Effector CD8-positive, alpha-beta T cell (primary cell): ENCODE measurements around the gene GLYAT.
"Not testable (repeated sequence)": the region's sequence is repeated elsewhere in the genome, so short reads cannot be mapped to it uniquely, and the experiment has no call there.

Experiments used
- DNase-seq: peaks from one replicate; lab custom pipeline; 2025; lab: John Stamatoyannopoulos, UW

GLYAT gene

DNA sequence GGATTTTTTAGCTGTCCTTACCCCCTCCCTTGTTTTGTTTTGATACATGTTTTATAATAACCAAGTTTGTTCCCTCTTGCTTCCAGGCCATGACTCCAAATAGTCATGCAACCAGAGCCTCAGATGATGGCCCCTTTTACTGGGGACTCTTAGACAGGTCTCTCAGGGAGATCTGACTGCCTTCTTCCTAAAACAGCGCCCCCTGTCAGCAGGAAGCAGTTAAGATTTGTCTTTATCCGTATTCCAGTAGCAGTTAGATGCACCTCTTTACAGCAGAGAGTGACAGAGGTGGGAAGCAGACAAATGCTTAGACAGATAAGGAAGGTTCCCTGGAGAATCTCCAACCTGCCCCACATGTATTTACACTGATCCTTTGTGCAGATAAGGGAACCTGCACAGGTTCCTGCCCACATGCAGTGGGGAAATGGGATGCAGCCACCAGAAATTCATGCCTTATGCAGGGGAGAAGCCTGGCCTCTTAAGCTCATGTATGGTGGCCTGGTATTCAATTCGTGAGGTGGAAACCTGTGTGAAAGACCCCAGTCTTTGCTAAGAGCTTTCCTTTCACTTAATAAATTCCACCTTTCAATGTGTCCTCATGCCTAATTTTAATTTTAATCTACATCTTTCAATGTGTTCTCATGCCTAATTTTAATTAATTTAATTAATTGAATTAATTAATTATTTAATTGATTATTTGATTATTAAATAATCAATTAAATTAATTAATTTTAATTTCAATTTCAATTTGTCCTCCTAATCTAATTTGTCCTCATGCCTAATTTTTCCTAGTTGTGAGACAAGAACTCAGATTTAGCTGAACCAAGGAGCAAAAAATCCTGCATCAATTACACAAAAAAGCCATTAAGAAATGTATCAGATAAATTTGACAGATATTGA is 11.5 kb upstream of the GLYAT start:
- no peak for DNase-seq

DNA sequence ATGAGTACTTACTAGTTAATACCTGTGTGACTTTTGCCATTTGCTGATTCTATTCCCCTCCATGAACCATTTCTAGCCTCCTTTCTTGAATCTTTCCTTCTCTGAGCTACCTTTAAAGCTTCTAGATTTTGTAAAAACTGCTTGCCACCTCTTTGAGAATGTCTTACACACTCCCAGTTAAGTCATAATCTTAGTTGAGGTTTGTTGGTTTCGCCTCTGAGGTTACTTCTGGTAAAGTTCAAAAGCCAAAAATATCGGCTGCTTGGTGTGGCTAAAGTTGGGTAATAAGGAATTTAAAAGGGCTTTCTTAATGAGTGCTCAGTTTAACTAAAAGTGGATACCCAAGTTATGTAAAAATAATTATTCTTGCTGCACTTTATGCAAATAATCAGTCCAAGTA is 10.4 kb upstream of the GLYAT start:
- DNase-seq: no peak

DNA sequence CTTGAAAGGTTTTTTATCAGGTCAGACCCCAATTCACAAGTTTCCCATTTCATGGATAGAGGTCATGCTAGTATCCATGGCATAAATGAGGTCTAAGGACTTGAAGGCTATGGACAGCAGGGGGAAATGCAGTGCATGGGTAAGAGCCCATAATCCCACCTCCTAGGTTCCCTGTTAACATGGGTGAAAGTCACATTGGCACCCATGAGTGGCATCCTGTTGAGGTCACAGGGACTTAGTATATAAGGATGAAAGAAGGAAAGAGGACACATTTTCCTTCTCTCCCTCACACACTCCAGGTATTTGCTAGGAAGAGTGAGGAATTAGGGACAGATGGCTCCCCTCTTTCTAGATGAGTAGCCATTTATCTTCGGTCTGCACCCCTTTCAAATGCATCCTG is 9.4 kb upstream of the GLYAT start:
- DNase-seq: no peak

DNA sequence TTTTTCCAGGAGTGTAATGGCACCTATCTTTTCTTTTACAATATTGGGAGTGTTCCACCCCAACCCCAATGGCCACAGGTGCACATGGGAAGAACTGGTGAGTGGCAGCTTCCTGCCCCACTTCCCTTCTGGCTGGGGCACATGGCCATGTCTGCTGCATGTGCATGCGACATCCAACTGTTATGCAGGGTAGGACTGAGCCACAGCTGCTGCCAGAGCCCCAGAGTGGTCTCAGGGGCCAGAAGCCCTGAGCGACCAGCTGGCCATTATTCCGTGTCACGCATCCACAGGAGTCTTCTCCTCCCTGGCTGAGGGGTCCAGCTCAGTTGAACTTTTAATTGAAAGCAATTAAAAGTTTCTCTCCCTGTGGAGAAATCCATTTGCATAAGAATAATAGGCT is 8.7 kb upstream of the GLYAT start:
- no peak for DNase-seq

DNA sequence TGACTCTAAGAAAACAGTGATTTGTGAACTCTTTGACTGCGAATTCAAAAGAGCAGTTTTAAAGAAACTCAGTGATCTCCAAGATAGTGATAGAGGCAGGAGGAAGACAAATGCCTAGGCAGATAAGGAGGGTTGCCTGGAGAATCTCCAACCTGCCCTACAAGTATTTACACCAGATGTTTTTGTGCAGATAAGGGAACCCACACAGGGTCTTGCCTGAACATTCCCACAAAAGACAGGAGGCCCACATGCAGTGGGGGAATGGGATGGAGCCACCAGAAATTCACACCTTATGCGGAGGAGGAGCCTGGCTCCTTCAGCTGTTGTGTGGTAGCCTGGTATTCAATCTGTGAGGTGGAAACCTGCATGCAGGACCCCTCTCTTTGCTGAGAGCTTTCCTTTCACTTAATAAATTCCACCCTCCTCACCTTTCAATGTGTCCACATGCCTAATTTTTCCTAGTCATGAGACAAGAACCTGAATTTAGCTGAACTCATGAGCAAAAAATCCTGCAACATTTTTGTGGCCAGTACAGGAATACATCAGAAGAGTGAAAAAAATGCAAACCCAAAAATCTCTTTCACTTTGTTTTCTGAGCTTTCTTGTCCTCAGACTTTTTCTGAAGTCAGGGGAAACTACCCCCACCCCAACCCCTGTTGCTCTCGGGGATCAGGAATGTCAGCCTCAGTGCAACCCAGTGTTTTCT is 8.1 kb upstream of the GLYAT start:
- DNase-seq: no peak

DNA sequence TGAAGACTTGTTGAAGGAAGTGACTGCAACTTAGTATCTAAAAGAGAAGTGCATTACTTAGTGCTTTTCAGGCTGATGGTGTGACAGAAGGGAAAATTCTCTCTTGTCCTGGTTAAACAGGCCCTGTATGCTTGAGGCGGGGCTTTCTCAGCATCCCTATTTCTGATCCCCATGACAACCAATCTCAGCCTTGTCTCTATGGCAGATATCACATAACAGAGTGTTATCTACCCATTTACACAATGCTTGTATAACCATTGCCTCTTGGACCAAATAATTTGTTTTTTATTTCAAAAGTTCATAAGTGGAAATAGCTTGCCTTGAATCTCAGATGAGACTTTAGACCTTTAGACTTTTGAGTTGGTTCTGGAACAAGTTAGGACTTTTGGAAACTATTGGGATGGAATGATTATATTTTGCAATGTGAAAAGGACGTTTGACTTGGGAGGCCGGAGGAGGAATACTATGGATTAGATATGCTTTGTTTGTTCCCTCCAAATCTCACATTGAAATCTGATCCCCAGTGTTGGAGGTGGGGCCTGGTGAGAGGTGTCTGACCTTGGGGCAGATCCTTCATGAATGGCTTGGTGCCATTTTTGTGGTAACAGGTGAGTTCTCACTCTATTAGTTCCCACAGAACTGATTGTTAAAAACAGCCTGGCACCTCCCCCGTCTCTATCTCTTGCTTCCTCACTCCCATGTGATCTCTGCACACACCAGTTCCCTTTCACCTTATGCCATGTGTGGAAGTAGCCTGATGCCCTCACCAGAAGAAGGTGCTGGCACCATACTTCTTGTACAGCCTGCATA is 3.1 kb upstream of the GLYAT start:
- DNase-seq: no peak

DNA sequence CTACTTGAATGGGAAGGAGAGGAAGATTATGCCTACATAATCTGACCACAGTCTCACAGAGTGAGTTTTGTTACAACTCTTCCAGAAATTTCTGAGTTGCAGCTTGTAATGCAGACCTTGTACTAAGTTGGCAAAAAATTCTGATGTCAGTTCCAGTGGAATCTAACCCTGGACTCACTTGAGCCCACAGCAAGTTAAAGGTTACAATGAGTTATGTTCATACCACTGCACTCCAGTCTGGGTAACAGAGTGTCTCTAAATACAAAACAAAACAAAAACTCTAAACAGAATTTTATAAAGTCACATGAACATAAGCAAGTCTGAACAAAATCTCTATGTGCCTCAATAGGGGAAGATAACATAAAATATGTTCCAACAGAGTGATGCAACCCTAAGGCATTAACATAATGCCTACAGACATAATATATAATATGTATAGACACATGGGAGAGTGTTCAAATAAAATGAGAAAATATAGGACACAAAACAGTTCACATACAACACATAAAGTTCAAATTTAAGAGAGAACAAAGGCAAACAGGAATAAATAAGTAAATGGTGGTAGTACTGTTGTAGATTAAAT is 1.1 kb downstream of the GLYAT start:
- no peak for DNase-seq

DNA sequence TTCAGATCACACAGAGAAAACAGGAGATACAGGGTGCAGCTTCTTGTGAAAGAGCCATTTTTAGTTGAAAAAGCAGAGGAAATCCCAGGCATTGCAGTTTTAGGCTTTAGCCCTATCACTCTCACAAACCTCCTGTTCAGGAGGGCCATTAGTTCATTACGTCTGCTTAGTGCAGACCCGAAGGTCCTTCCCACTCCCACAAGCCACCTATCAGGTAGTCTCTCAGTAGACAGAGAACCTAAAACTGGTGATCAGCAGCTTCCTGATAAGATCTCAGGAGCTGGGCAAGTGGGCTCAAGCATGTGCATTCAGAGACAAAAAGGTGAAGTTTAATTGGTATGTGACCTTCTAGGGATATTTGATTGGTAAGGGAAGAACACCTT is 4.3 kb downstream of the GLYAT start:
- no peak for DNase-seq

DNA sequence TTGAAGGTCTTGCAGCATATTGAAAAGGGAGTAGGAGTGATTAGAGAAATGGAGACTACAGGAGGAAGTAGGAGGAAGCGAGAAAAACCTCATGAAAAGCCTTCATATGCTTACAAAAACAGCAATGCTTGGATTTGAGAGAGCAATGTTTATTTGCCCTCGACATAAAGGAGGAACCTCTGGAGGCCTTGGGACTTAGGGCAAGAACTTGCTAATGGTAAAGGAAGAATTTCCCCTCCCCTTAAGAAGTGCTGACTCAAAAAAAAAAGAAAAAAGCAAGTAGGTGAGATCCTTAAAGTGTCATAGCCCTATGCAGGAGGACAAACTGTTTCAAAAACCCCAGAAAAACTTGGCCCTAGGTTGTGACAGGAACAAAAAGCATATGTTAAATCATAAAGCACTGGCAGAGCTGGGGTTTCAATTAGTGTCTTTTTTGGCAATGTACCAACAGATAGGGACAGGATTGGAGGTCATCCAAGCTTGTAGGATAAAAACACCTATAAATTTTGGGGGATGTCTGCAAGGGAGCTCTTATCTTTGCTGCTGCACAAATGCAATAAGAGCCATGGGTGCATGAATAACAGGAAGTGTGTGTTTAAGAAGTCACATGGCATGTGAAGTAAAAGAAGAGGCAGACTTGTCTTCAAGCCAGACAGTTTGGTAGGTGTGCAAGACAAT is 4.9 kb downstream of the GLYAT start:
- DNase-seq: no peak

DNA sequence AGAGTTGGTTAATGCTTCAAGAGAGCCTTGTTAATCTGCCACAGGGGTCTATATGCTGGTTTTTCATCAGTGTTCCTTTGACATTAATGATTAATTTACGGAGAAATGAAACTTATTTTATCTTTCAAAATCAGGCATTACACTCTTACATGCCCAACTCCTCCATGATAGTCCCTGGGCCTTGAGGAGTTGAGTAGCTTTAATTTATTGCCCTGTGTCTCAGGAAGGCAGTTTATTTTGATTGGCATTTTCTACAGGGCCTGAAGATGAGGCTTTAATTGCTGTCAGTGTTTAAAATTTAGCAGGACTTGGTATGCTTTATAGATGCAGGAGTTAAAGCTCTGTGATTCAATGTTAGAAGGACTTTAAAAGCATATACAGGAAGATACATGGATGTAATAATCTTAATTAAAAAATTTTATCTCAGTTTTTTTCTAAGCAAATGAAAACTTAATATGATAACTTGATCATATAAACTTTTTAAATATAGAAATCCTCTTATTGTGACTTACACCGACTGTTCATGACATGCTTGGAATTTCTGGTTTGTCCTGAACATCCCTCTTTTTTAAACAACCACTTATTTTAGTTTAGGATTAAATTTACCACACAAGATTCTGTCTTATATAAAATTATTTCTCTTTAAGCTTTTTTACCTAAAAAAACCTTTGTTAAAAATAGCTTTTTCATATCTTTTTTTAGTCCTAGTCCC is 12.2 kb downstream of the GLYAT start:
- no peak for DNase-seq

DNA sequence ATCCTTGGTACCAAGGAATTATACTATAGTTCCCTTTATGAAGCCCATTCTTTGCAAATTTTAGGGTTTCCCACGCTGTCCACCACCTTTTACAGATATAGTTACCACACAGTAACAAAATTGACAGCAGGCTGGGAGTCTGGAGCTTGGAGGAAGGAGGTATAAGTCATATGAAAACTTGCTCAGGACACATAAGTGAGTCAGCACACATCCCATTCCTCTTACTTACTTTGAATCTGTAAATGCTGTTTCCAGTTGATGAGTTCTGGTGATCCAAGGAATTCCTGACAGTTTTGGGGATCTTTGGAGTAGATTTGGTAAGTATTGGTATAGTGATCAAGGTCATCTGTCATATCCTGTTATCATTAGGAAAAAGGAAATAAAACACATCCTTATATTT is 19.2 kb downstream of the GLYAT start:
- DNase-seq: no peak

DNA sequence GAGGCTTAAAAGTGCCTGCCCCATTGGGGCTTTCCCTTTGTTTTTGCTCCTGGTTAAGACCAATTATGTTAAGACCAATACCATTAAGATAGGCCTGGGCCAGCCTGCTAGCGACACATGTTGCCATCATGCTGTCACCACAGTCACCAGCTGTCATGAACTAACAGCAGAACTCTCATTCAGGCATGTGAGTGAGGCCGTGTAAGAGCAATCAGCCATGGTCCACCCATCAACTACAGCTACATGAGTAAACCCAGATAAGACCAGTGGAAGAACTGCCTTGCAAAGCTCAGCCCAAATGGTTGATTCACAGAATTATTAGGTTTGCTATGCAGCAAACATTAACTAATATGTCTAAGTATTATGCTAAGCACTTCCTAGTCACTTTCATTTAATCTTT is 19.9 kb downstream of the GLYAT start:
- DNase-seq: no peak

DNA sequence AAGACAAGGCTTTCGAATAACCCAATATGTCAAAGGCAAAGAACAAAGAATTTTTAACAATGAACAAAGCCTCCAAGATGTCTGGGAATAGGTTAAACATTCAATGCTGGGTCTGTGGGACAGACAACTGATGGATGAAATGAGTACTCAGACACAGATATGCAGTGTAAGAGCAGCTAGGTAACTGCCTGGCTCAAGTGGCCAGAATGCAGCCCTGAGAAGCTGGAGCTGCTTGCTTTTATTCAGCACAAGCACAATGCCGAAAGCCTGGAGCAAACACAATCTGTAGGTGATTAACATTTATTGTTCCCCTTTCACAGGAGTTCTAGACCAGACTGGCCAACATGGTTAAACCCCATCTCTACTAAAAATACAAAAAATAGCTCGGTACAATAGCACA is 24.0 kb downstream of the GLYAT start:
- DNase-seq: no peak

DNA sequence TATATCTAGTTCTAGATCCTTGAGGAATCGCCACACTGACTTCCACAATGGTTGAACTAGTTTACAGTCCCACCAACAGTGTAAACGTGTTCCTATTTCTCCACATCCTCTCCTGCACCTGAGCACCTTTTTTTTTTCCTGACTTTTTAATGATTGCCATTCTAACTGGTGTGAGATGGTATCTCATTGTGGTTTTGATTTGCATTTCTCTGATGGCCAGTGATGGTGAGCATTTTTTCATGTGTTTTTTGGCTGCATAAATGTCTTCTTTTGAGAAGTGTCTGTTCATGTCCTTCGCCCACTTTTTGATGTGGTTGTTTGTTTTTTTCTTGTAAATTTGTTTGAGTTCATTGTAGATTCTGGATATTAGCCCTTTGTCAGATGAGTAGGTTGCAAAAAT is 34.9 kb downstream of the GLYAT start:
- DNase-seq: not testable (repeated sequence)

DNA sequence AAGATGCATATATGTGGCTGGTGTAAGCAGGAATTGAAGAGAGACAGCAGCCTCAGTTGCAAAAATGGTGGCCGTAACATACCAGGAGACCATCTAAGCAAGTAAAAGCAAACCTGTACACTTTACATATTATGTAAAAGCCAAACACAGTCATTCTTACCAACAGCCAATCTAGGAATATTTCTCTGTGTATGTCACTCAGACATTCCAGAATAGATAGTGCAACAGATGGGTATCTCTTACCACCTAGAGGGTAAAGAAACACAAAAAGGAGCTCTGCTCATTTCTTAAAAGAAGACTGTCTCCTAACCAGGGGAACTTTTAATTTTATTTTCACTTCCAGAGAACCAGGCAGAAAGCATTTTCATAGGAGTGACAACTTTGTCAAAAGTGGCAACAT is 38.7 kb downstream of the GLYAT start:
- DNase-seq: no peak

DNA sequence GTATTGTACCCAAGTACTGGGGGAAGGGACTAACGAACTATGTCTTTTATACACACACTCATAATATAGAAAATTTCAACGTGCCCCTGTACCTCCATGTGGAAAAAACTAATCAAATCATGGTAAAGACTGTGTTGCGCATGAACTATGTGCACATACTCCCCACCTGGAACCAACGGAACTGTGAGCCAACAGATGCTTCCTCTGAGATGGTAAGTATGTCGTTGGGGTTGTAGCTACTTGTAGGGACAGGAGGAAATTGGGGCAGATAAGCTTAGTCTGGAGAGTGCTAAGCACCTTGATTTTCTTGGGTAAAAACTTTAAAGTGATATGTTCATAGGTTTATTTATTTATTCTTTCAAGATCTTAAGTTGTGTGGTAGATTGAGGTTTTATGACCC is 40.1 kb downstream of the GLYAT start:
- no peak for DNase-seq

DNA sequence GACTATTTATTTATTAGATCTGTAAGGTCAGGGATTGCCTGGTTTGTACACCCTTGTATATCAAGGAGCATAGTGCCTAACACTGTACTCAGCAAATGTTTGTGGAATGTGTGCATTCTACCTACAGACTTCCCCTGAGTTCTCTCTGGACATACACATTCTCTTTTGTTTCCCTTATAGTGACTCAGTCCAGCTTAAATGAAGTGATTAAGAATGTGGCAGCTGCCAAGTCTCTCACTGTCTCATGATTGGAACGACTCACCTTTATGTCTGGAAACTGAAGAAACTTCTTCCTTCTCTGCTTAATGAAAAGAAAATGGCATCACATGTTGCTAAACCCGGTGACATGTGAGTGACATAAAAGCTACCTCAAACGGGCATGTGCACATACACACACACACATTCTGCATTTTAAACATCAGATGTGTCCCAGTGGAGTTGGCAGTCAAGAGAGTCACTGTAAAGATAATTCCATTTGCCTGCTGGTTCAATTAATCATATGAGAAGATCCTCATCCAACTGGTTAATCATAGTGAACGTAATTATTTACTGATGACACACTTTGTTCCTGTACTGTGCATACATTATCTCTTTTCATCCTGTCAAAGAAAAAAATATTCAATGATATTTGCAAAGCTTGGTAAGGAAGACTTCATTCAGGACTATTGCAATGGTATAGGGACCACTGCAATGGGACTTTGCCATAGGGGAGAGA is 42.8 kb downstream of the GLYAT start:
- DNase-seq: no peak

DNA sequence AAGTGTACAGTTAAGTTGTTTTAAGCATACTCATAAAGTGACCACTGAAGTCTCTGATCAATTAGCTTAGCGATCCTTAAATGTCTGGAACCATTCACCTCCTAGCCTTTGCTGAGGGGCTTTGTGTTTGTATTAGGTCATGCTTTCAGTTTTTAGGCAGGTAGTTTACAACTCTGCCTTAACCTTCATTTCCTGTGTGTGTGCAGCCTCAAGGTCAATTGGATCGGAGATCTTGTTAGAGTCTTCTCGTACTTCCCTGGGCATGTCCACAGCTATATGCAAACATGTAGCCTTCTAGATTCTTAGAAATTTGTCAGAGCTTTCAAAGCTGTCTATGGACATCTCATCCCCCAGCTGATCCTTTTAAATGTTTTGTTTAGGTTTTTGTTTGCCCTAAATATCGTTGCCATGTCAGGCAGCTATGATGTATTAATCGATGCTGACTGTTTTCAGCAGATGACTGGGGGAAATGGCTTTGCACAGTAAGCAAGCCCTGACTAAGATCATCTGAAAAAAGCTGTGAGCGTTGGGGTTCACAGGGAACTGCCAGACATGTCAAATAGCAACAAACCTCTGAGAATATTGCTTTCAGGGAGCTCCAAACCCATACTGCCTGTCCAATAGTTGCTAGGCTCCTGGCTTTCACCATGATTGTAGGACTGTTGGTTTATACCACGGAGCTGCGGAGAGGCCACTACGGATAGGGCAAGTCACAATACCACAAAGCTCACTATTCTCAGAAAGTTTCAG is 45.6 kb downstream of the GLYAT start:
- no peak for DNase-seq

DNA sequence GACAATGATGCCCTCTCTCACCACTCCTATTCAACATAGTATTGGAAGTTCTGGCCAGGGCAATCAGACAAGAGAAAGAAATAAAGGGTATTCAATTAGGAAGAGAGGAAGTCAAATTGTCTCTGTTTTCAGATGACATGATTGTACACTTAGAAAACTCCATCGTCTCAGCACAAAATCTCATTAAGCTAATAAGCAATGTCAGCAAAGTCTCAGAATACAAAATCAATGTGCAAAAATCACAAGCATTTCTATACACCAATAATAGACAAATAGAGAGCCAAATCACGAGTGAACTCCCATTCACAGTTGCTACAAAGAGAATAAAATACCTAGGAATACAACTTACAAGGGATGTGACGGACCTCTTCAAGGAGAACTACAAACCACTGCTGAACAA is 49.1 kb downstream of the GLYAT start:
- DNase-seq: not testable (repeated sequence)

DNA sequence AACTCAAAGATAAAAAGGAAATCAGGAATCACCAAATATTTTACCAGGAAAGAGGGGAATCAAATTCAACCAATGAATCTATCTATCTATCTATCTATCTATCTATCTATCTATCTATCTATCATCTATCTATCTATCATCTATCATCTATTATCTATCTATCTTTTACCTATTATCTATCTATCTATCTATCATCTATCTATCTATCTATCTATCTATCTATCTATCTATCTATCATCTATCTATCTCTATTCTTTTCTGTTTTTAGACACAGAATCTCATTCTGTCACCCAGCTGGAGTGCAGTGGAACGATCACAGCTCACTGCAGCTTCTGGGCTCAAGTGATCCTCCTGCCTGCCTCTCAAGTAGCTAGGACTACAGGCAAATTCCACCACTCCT is 54.2 kb downstream of the GLYAT start:
- DNase-seq: not testable (repeated sequence)
